ENCODE measurements around the gene CNTNAP4. TPM values are rescaled to one million over a fixed set of nuclear protein-coding genes. Genes with fewer than 3 reads are reported as not detected.

The CNTNAP4 gene
- total and polyA plus RNA-seq, 2 of the 8 experiments (the other 6 are each of a cell fraction or from before 2014, with no cell fraction given) = not detected

DNA sequence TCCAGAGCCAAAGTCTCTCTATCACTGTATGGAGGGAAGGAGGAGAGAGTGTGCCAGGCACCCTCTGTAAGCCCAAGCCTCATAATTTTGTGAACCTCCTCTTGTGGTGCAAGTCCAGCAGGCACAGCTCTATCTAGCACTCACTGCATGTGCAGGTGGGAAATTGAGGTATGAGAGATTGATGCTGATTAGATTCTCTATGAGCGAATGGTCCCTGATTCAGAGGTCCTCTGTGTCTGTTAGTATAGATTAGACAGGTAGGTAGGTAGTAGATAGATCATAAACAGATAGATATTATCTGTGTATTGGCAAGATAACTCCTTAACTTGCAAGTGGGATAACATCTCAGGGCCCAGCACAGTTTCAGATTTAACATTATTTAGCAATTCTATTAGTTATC is 209.5 kb downstream of the CNTNAP4 start:
- H3K9me3 ChIP-seq (ENCODE audit: insufficient read depth in 2 of 2, low read depth in 1 of 2, low read length in 1 of 2) = no peaks in the 10 kb centered on the region
- no peaks in the 10 kb centered on the region for H4K20me1 ChIP-seq (replicated peaks in 1 of 2; ENCODE audit: control insufficient read depth in 1 of 2, insufficient read depth in 2 of 2, low read length in 2 of 2)
- no peak overlapping the region for H2AFZ ChIP-seq (ENCODE audit: low read length)
- H2BK12ac ChIP-seq (ENCODE audit: low read depth, low read length) = no peak overlapping the region
- no peaks in the 10 kb centered on the region for H3K79me2 ChIP-seq (ENCODE audit: control insufficient read depth in 1 of 2, insufficient read depth in 2 of 2, low read length in 2 of 2)
- DNase-seq (ENCODE audit: low read depth in 1 of 2, low spot score in 2 of 2) = no peak
- H3K9ac ChIP-seq (replicated peaks in 1 of 4; ENCODE audit: extremely low read depth in 1 of 4, low read depth in 3 of 4, low read length in 3 of 4) = no peak overlapping the region
- no peak for TF ChIP-seq RNF2 (IDR thresholded peaks at IDR 0.05; ENCODE audit: borderline replicate concordance, low read depth, low read length, missing control alignments, poor library complexity, severe bottlenecking)
- TF ChIP-seq CHD1 (IDR thresholded peaks at IDR 0.05; ENCODE audit: low read depth, low read length) = no peak
- no peak for TF ChIP-seq RFX5 (IDR thresholded peaks at IDR 0.05; ENCODE audit: borderline replicate concordance, low read depth, low read length)
- no peak for TF ChIP-seq CBX8 (IDR thresholded peaks at IDR 0.05; ENCODE audit: borderline replicate concordance, low read depth, low read length)
- TF ChIP-seq BRCA1 (IDR thresholded peaks at IDR 0.05; ENCODE audit: low read depth, low read length) = no peak
- H3K79me1 ChIP-seq (ENCODE audit: low read depth, low read length) = no peaks in the 10 kb centered on the region
- H2BK5ac ChIP-seq (ENCODE audit: low read depth, low read length) = no peak overlapping the region
- H3K4me2 ChIP-seq (ENCODE audit: insufficient read depth in 1 of 2, low read depth in 2 of 2, low read length in 2 of 2) = no peak overlapping the region
- H2BK120ac ChIP-seq (replicated peaks; ENCODE audit: low read depth, low read length) = no peak overlapping the region
- H3K27ac ChIP-seq (ENCODE audit: low read depth, low read length) = no peak overlapping the region
- H3K23me2 ChIP-seq (ENCODE audit: low read depth, low read length) = no peaks in the 10 kb centered on the region; the same call in 1 of the 2 replicates
- no peaks in the 10 kb centered on the region for H3K4me1 ChIP-seq (replicated peaks in 1 of 4; ENCODE audit: control insufficient read depth in 3 of 4, insufficient read depth in 4 of 4, low read length in 3 of 4)
- H2AK5ac ChIP-seq (ENCODE audit: low read depth, low read length) = no peak overlapping the region
- no peaks in the 10 kb centered on the region for H3K27me3 ChIP-seq (replicated peaks in 1 of 4; ENCODE audit: control insufficient read depth in 3 of 4, extremely low read depth in 1 of 4, insufficient read depth in 3 of 4, low read length in 3 of 4)
- H3K4ac ChIP-seq (replicated peaks; ENCODE audit: insufficient read length, low read depth, low read length) = no peak overlapping the region
- H2BK15ac ChIP-seq (ENCODE audit: low read length) = no peak overlapping the region
- H3K4me3 ChIP-seq (ENCODE audit: extremely low read depth in 1 of 4, insufficient read depth in 2 of 4, low read depth in 3 of 4, low read length in 4 of 4) = no peak overlapping the region
- no peak overlapping the region for H3K23ac ChIP-seq (ENCODE audit: insufficient read length)
- no peaks in the 10 kb centered on the region for H3K36me3 ChIP-seq (ENCODE audit: control insufficient read depth in 2 of 4, insufficient read depth in 4 of 4, low read length in 3 of 4)
- H2BK20ac ChIP-seq (ENCODE audit: low read length) = no peak overlapping the region
- FAIRE-seq = no peak
- no peak overlapping the region for H3K14ac ChIP-seq (ENCODE audit: insufficient read length)
- CTCF ChIA-PET (ENCODE audit: partially characterized antibody) = interaction anchor here (0.9 kb wide), 1 partner anchor 687 kb away, joined by 3 read pairs; no protein-coding TSS in a partner anchor
- POLR2A ChIA-PET (ENCODE audit: partially characterized antibody) = no interaction called here
- H4K91ac ChIP-seq (replicated peaks; ENCODE audit: insufficient read length, low read length) = no peak overlapping the region
- no peak overlapping the region for H3K56ac ChIP-seq (replicated peaks; ENCODE audit: insufficient read length, low read depth, low read length)
- H4K8ac ChIP-seq (ENCODE audit: extremely low read depth, insufficient read depth, low read length) = no peak overlapping the region
- 92% methylated on average over 1 of the region's 1 CpG; no CpG with 5 or more reads in 1 of the 2 experiments for WGBS, 2 experiments (ENCODE audit: extremely low coverage in 1 of 2, insufficient coverage in 1 of 2, insufficient read length in 1 of 2, insufficient replicate concordance in 2 of 2, low coverage in 1 of 2, low lambda C conversion rate in 2 of 2, missing lambda C conversion rate in 1 of 2)
- no peak overlapping the region for H3K18ac ChIP-seq (ENCODE audit: extremely low read depth, low read length)
- H4K5ac ChIP-seq (ENCODE audit: insufficient read length, low read depth, low read length) = no peak overlapping the region
